ENCODE results near the gene SFMBT1. TPM values are rescaled to one million over a fixed set of nuclear protein-coding genes. Genes with fewer than 3 reads are reported as not detected.

SFMBT1 gene
- total and polyA plus RNA-seq, 8 donors, result 4.9 to 15.8 (median 12.8) TPM

DNA sequence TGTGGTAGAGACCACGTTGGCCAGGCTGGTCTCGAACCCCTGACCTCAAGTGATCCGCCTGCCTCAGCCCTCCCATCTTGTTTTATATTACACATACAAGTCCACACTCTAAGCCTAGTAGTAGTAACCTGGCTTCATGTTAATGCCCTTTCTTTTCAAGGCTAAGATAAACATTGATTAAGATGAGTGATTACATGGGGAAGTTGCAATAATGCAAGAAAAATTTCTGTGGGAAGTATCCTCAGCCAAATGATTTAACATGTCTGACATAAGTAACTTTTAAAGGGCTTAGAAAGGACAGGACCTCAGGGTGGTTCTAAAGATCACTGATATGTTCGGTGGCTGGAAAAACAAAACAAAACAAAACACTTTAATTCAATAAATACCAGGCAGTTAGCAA lies 72.1 kb downstream of the SFMBT1 start:
- H3K27me3 ChIP-seq, result no peaks in the 10 kb centered on the region
- 84 to 87% methylated on average over 4 of the region's 4 CpGs for WGBS, 2 donors
- H3K27ac ChIP-seq, result no peak overlapping the region
- intact Hi-C loops (cut with DNase I), result no loop called here
- H3K4me3 ChIP-seq, result no peak overlapping the region
- no peaks in the 10 kb centered on the region for H3K9me3 ChIP-seq
- FAIRE-seq (no peak), DNase-seq (no peak), ATAC-seq (no peak)
- H3K4me1 ChIP-seq, result peaks cover 0 to 2% (median 0%) of the 10 kb centered on the region in 3 donors
- TF ChIP-seq, protein P1, sequence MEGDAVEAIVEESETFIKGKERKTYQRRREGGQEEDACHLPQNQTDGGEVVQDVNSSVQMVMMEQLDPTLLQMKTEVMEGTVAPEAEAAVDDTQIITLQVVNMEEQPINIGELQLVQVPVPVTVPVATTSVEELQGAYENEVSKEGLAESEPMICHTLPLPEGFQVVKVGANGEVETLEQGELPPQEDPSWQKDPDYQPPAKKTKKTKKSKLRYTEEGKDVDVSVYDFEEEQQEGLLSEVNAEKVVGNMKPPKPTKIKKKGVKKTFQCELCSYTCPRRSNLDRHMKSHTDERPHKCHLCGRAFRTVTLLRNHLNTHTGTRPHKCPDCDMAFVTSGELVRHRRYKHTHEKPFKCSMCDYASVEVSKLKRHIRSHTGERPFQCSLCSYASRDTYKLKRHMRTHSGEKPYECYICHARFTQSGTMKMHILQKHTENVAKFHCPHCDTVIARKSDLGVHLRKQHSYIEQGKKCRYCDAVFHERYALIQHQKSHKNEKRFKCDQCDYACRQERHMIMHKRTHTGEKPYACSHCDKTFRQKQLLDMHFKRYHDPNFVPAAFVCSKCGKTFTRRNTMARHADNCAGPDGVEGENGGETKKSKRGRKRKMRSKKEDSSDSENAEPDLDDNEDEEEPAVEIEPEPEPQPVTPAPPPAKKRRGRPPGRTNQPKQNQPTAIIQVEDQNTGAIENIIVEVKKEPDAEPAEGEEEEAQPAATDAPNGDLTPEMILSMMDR (IDR thresholded peaks at IDR 0.05), result no peak
- no peaks in the 10 kb centered on the region for H3K36me3 ChIP-seq

DNA sequence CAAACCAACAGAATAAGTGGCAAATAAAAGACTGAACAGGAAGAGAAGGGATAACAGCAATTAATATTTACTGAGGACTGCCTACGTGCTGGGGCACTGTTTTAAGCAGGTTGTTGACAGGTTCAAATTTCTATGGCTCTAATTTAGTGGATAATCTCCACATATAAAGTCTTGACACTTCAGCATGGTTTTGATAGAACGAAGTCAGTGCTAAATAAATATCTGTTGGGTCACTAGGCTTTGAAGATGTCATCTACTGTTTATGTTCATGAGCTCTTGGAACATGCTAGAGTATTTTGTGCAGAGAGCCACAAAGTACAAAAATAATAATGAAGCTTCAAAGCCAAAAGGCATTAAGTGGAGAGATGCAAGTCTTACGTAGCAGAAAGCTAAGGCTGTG lies 74.0 kb downstream of the SFMBT1 start:
- Histone ChIP-seq H3K4me3 (no peak overlapping the region), H3K27me3 (no peaks in the 10 kb centered on the region), H3K36me3 (peaks cover 0 to 13% (median 0%) of the 10 kb centered on the region in 3 donors), H3K9me3 (no peaks in the 10 kb centered on the region), H3K4me1 (no peaks in the 10 kb centered on the region), H3K27ac (no peak overlapping the region)
- TF ChIP-seq, protein P1 (IDR thresholded peaks at IDR 0.05), result no peak
- 70 to 73% methylated on average over 3 of the region's 3 CpGs for WGBS, 2 donors
- no peak for FAIRE-seq
- no peak for DNase-seq
- no peak for ATAC-seq
- intact Hi-C loops (cut with DNase I), result no loop called here

DNA sequence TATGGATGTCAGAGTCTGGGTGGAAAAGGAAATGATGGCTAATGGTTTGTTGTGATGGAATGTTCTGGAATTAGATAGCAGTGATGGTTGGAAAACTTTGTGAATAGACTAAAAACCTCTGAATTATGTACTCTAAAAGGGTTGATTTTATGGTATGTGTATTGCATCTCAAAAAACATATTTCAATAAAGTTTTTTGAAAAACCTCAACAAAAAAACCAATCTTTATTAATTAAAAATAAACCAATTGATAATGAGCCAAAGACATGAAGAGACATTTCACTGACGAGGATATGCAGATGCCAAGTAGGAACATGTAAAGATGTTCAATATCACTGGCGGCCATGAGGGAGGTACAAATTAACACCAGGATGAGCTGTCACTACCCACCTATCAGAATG lies 78.5 kb downstream of the SFMBT1 start:
- Histone ChIP-seq H3K27me3 (no peaks in the 10 kb centered on the region), H3K27ac (no peak overlapping the region), H3K9me3 (no peaks in the 10 kb centered on the region), H3K4me1 (no peaks in the 10 kb centered on the region), H3K36me3 (peaks cover 0 to 13% (median 0%) of the 10 kb centered on the region in 3 donors), H3K4me3 (no peak overlapping the region)
- DNase-seq (no peak), ATAC-seq (no peak), FAIRE-seq (no peak)
- TF ChIP-seq, protein P1 (IDR thresholded peaks at IDR 0.05), result no peak
- 93 to 95% methylated on average over 2 of the region's 2 CpGs for WGBS, 2 donors
- intact Hi-C loops (cut with DNase I), result no loop called here

DNA sequence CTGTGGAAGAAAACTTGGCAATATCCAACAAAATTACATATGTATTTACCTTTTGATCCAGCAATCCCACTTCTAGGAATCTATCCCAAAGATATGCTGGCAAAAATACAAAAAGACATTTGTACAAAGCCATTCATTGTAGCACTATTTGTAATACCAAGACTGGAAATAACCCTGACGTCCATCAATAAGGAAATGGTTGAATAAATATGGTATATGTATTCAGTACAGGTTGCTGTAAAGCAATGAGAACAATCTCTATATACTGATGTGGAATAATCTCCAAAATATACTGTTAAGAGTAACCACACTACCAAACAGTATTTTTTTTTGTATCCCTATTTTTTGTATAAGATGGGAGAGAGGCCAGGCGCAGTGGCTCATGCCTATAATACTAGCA lies 83.7 kb downstream of the SFMBT1 start:
- no peak overlapping the region for H3K4me3 ChIP-seq
- TF ChIP-seq, protein P1 (IDR thresholded peaks at IDR 0.05), result no peak
- H3K4me1 ChIP-seq, result no peaks in the 10 kb centered on the region
- 70 to 77% methylated on average over 2 of the region's 2 CpGs for WGBS, 2 donors
- intact Hi-C loops (cut with DNase I), result no loop called here
- no peaks in the 10 kb centered on the region for H3K27me3 ChIP-seq
- DNase-seq (no peak), FAIRE-seq (peak; percentile 5), ATAC-seq (peak in 2 of 4 donors; percentile 36 to 56)
- H3K9me3 ChIP-seq, result no peaks in the 10 kb centered on the region
- H3K27ac ChIP-seq, result no peak overlapping the region
- peaks cover 0 to under 1% (median 0%) of the 10 kb centered on the region in 3 donors for H3K36me3 ChIP-seq

DNA sequence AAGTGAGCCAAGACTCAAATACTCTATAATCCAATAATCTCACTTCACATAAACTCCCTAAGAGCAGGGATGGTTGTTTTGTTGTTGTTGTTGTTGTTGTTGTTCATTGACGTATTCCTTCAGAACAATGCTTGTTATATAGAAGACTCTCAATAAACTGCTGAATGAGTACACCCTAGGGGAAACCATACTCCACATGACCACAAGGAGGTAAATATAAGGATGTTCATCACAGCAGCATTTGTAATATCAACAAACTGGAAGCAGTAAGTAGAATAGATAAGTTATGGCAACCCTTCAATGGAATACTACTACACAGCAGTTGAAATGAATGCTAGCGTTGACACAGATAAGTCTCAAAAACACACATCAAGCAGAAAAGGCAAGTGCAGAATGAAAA lies 86.1 kb downstream of the SFMBT1 start:
- intact Hi-C loops (cut with DNase I), result no loop called here
- ATAC-seq (no peak), FAIRE-seq (no peak), DNase-seq (no peak)
- Histone ChIP-seq H3K4me3 (no peak overlapping the region), H3K27ac (no peak overlapping the region), H3K9me3 (no peaks in the 10 kb centered on the region), H3K36me3 (no peaks in the 10 kb centered on the region), H3K27me3 (no peaks in the 10 kb centered on the region), H3K4me1 (no peaks in the 10 kb centered on the region)
- 86 to 95% methylated on average over 2 of the region's 2 CpGs for WGBS, 2 donors
- TF ChIP-seq, protein P1 (IDR thresholded peaks at IDR 0.05), result no peak
